Activated gamma-delta T cell (primary cell): ENCODE results near the gene ANKRD11.
"Not testable (repeated sequence)": the region's sequence is repeated elsewhere in the genome, so short reads cannot be mapped to it uniquely, and the experiment has no call there.

Experiments used
- DNase-seq: peaks from one replicate; lab custom pipeline; 2025; lab: John Stamatoyannopoulos, UW

The ANKRD11 gene

GRCh38 chr16:89314854-89315253 is 175.5 kb downstream of the ANKRD11 start:
- no peak for DNase-seq

- no peak for DNase-seq
These were observed 176.0 kb downstream of the ANKRD11 start for GRCh38 chr16:89314357-89314756.

GRCh38 chr16:89313583-89313982 is 176.8 kb downstream of the ANKRD11 start:
- no peak for DNase-seq

GRCh38 chr16:89312598-89313299 is 177.6 kb downstream of the ANKRD11 start:
- no peak for DNase-seq

- DNase-seq = no peak
These were observed 178.2 kb downstream of the ANKRD11 start for GRCh38 chr16:89312194-89312593.

GRCh38 chr16:89311636-89312035 is 178.7 kb downstream of the ANKRD11 start:
- DNase-seq = no peak

- DNase-seq = no peak
These were observed 180.8 kb downstream of the ANKRD11 start for GRCh38 chr16:89309438-89310122.

GRCh38 chr16:89308391-89309333 is 181.7 kb downstream of the ANKRD11 start:
- DNase-seq = no peak

GRCh38 chr16:89307421-89307805 is 182.9 kb downstream of the ANKRD11 start:
- no peak for DNase-seq

GRCh38 chr16:89306457-89307420 is 183.6 kb downstream of the ANKRD11 start:
- not testable (repeated sequence) for DNase-seq

GRCh38 chr16:89304941-89305705 is 185.2 kb downstream of the ANKRD11 start:
- no peak for DNase-seq

GRCh38 chr16:89304181-89304851 is 186.0 kb downstream of the ANKRD11 start:
- no peak for DNase-seq

GRCh38 chr16:89303617-89304016 is 186.7 kb downstream of the ANKRD11 start:
- DNase-seq = no peak

- no peak for DNase-seq
These were observed 189.4 kb downstream of the ANKRD11 start for GRCh38 chr16:89300976-89301360.

- no peak for DNase-seq
These were observed 189.9 kb downstream of the ANKRD11 start for GRCh38 chr16:89300311-89300975.

- DNase-seq = not testable (repeated sequence)
These were observed 190.8 kb downstream of the ANKRD11 start for GRCh38 chr16:89299357-89300111.

GRCh38 chr16:89298623-89299225 is 191.6 kb downstream of the ANKRD11 start:
- no peak for DNase-seq

GRCh38 chr16:89297910-89298545 is 192.3 kb downstream of the ANKRD11 start:
- no peak for DNase-seq
